H9 (cell line): ENCODE results near the gene GUK1. TPM values are rescaled to one million over a fixed set of nuclear protein-coding genes. Genes with fewer than 3 reads are reported as not detected.

ENCODE experiments used
- DNase-seq: peaks from one replicate; pipeline ENCODE4 v3.0.0-alpha.2; 2017
- H2AFZ ChIP-seq: one replicate; pipeline ENCODE4 v1.6.1; 2013; ENCODE audit warnings: mild to moderate bottlenecking, low read length, control low read depth, moderate library complexity
- H2AK5ac ChIP-seq: 2 replicates; pipeline ENCODE4 v1.6.1; 2013; ENCODE audit warnings: low read length, control low read depth, mixed read lengths; ENCODE audit not compliant: insufficient read length
- H2BK120ac ChIP-seq: one replicate; pipeline ENCODE4 v1.6.1; 2013; ENCODE audit warnings: low read depth, mild to moderate bottlenecking, low read length, control low read depth, inconsistent platforms; ENCODE audit not compliant: poor library complexity, severe bottlenecking
- H2BK12ac ChIP-seq: 2 replicates; pipeline ENCODE4 v1.6.1; 2013; ENCODE audit warnings: low read length, control low read depth, mixed read lengths, low read depth; ENCODE audit not compliant: insufficient read length
- H2BK15ac ChIP-seq: 2 replicates; pipeline ENCODE4 v1.6.1; 2013; ENCODE audit warnings: low read depth, low read length, control low read depth
- H2BK20ac ChIP-seq: one replicate; pipeline ENCODE4 v1.6.1; 2013; ENCODE audit warnings: low read depth, mild to moderate bottlenecking, low read length, control low read depth, inconsistent platforms; ENCODE audit not compliant: poor library complexity, severe bottlenecking
- H2BK5ac ChIP-seq: 2 replicates; pipeline ENCODE4 v1.6.1; 2013; ENCODE audit warnings: low read length, control low read depth, mixed read lengths; ENCODE audit not compliant: insufficient read length
- H3K14ac ChIP-seq: 2 replicates; pipeline ENCODE4 v1.6.1; 2013; ENCODE audit warnings: low read length, control low read depth; ENCODE audit not compliant: insufficient read depth
- H3K18ac ChIP-seq: 2 replicates; pipeline ENCODE4 v1.6.1; 2013; ENCODE audit warnings: low read depth, mild to moderate bottlenecking, mixed read lengths, low read length, control low read depth; ENCODE audit not compliant: insufficient read length
- H3K23ac ChIP-seq: 2 replicates; pipeline ENCODE4 v1.6.1; 2013; ENCODE audit warnings: low read length, control low read depth, mixed read lengths, low read depth; ENCODE audit not compliant: insufficient read length
- H3K23me2 ChIP-seq: 2 replicates; pipeline ENCODE4 v1.6.1; 2013; ENCODE audit warnings: low read depth, mild to moderate bottlenecking, mixed read lengths, low read length, control low read depth; ENCODE audit not compliant: insufficient read length, poor library complexity, severe bottlenecking
- H3K27ac ChIP-seq: 2 replicates; pipeline ENCODE4 v1.5.1; 2013; ENCODE audit warnings: low read length, control low read depth, mixed read lengths, low read depth; ENCODE audit not compliant: insufficient read length
- H3K27me3 ChIP-seq: 2 replicates; pipeline ENCODE4 v1.6.1; 2013; ENCODE audit warnings: low read length, control low read depth, inconsistent platforms; ENCODE audit not compliant: insufficient read depth
- H3K4ac ChIP-seq: 2 replicates; pipeline ENCODE4 v1.6.1; 2013; ENCODE audit warnings: low read depth, mild to moderate bottlenecking, control low read depth, inconsistent platforms, low read length, moderate library complexity
- H3K4me1 ChIP-seq: 2 replicates; pipeline ENCODE4 v1.6.1; 2013; ENCODE audit warnings: low read length, control low read depth, inconsistent platforms; ENCODE audit not compliant: insufficient read depth
- H3K4me2 ChIP-seq: 2 replicates; pipeline ENCODE4 v1.6.1; 2013; ENCODE audit warnings: low read length, control low read depth, mixed read lengths; ENCODE audit not compliant: insufficient read length, insufficient read depth
- H3K56ac ChIP-seq: 2 replicates; pipeline ENCODE4 v1.6.1; 2013; ENCODE audit warnings: low read depth, mild to moderate bottlenecking, mixed read lengths, low read length, control low read depth; ENCODE audit not compliant: insufficient read length
- H3K79me1 ChIP-seq: 2 replicates; pipeline ENCODE4 v1.6.1; 2013; ENCODE audit warnings: low read depth, mild to moderate bottlenecking, moderate library complexity, low read length, control low read depth, inconsistent platforms; ENCODE audit not compliant: insufficient read depth, poor library complexity, severe bottlenecking
- H3K79me2 ChIP-seq: 2 replicates; pipeline ENCODE4 v1.6.1; 2013; ENCODE audit warnings: low read length, control low read depth, inconsistent platforms; ENCODE audit not compliant: insufficient read depth
- H3K9ac ChIP-seq: 2 replicates; pipeline ENCODE4 v1.6.1; 2013; ENCODE audit warnings: low read length, control low read depth, mixed read lengths; ENCODE audit not compliant: insufficient read length; ENCODE audit errors: extremely low read depth
- H3K9me3 ChIP-seq: one replicate; pipeline ENCODE4 v1.6.1; 2013; ENCODE audit warnings: low read depth, low read length, inconsistent platforms; ENCODE audit not compliant: control insufficient read depth
- H3T11ph ChIP-seq: one replicate; pipeline ENCODE4 v1.6.1; 2013; ENCODE audit warnings: mild to moderate bottlenecking, low read length, control low read depth, inconsistent platforms
- H4K20me1 ChIP-seq: one replicate; pipeline ENCODE4 v1.6.1; 2013; ENCODE audit not compliant: control insufficient read depth, insufficient read length, insufficient read depth
- H4K5ac ChIP-seq: 2 replicates; pipeline ENCODE4 v1.6.1; 2013; ENCODE audit warnings: low read depth, mild to moderate bottlenecking, mixed read lengths, low read length, control low read depth; ENCODE audit not compliant: insufficient read length
- H4K8ac ChIP-seq: replicated peaks from 2 replicates; pipeline ENCODE4 v1.6.1; 2013; ENCODE audit warnings: low read length, control low read depth, mixed read lengths, low read depth; ENCODE audit not compliant: insufficient read length
- H4K91ac ChIP-seq: 2 replicates; pipeline ENCODE4 v1.6.1; 2013; ENCODE audit warnings: low read depth, mild to moderate bottlenecking, moderate library complexity, mixed read lengths, low read length, control low read depth; ENCODE audit not compliant: insufficient read length
- H3K27ac Mint-ChIP-seq, 3 experiments: 2 replicates in 2 of 3; 3 replicates in 1 of 3; pipeline ENCODE4 v1.8.0; 2020 to 2021; ENCODE audit warnings: mixed read lengths in 3 of 3, mild to moderate bottlenecking in 1 of 3, moderate library complexity in 1 of 3
- H3K27me3 Mint-ChIP-seq: 2 replicates; pipeline ENCODE4 v1.8.0; 2021; ENCODE audit warnings: low read depth, mild to moderate bottlenecking, moderate library complexity, mixed read lengths
- H3K36me3 Mint-ChIP-seq, 3 experiments: 2 replicates in 2 of 3; 3 replicates in 1 of 3; pipeline ENCODE4 v1.8.0; 2020 to 2021; ENCODE audit warnings: low read depth in 3 of 3, mixed read lengths in 3 of 3; ENCODE audit not compliant: insufficient read depth in 1 of 3
- H3K4me1 Mint-ChIP-seq, 2 experiments: 2 replicates each; pipeline ENCODE4 v1.8.0; 2020; ENCODE audit warnings: mixed read lengths in 2 of 2
- H3K4me3 Mint-ChIP-seq, 2 experiments: 2 replicates in 1 of 2; 3 replicates in 1 of 2; pipeline ENCODE4 v1.8.0; 2020 to 2021; ENCODE audit warnings: mild to moderate bottlenecking in 2 of 2, mixed read lengths in 2 of 2, moderate library complexity in 1 of 2
- H3K9me3 Mint-ChIP-seq, 2 experiments: 2 replicates in 1 of 2; 3 replicates in 1 of 2; pipeline ENCODE4 v1.8.0; 2020; ENCODE audit warnings: mild to moderate bottlenecking in 2 of 2, mixed read lengths in 2 of 2, moderate library complexity in 1 of 2
- WGBS: extraction: QIAGEN DNeasy Blood & Tissue Kit; methylation state at CpG from one replicate; pipeline ENCODE4 v1.1.7; 2013; ENCODE audit warnings: missing lambda C conversion rate, low lambda C conversion rate, mixed read lengths; ENCODE audit not compliant: insufficient read length; ENCODE audit errors: extremely low coverage; 5-methylcytosine and 5-hydroxymethylcytosine counted together
- total RNA-seq: library from RNA; stranded (reverse); gene quantifications from 2 replicates; pipeline ENCODE4 v1.2.1, GENCODE V29; 2021
- TF ChIP-seq, protein P1 (sequence below): fragments of 200-600 bp; sonication (generic); conservative IDR thresholded peaks from 3 replicates; pipeline ENCODE4 v1.8.0; 2021; ENCODE audit warnings: antibody characterized with exemption, mild to moderate bottlenecking

GUK1 gene
- total RNA-seq, 1 experiment from 2014 or later = 88.2 TPM

DNA sequence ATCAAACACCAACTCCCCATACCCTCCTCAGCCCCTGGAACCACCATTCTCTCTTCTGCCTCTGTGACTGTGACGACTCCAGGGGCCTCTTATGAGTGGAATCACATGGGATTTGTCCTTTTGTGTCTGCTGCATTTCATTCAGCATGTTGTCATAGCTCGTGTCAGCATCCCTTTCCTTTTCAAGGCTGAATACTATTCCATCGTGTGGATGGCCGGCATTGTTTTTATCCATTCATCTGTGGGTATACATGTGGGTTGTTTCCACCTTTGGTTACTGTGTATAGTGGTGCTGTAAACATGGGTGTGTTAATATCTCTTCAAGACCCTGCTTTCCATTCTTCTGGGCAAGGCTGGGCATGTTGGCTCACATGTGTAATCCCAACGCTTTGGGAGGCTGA, 50.7 kb downstream of the GUK1 start:
- Histone ChIP-seq H4K91ac (no peak overlapping the region), H3K18ac (no peak overlapping the region), H3K27me3 (no peaks in the 10 kb centered on the region), H2BK120ac (no peak overlapping the region), H4K20me1 (no peaks in the 10 kb centered on the region), H3K79me1 (no peaks in the 10 kb centered on the region), H3T11ph (no peak overlapping the region), H3K23me2 (no peaks in the 10 kb centered on the region), H3K56ac (no peak overlapping the region), H3K14ac (no peak overlapping the region), H2BK5ac (no peak overlapping the region), H3K4me1 (no peaks in the 10 kb centered on the region), H2BK15ac (no peak overlapping the region), H2BK12ac (no peak overlapping the region), H3K4ac (no peak overlapping the region), H3K4me2 (no peak overlapping the region), H3K23ac (no peak overlapping the region), H2AFZ (no peak overlapping the region), H2AK5ac (no peak overlapping the region), H3K9ac (no peak overlapping the region), H4K8ac (no peak overlapping the region), H3K9me3 (no peaks in the 10 kb centered on the region), H2BK20ac (no peak overlapping the region), H4K5ac (no peak overlapping the region), H3K79me2 (no peaks in the 10 kb centered on the region), H3K27ac (no peak overlapping the region)
- Mint-ChIP-seq H3K9me3 (no peaks in the 10 kb centered on the region; a peak in 1 of 5 replicates), H3K4me3 (no peak overlapping the region), H3K27ac (no peak overlapping the region), H3K4me1 (no peaks in the 10 kb centered on the region), H3K36me3 (no peaks in the 10 kb centered on the region; a peak in 1 of 7 replicates), H3K27me3 (peaks cover 7% of the 10 kb centered on the region)
- no peak for DNase-seq
- WGBS = no CpG with 5 or more reads among the region's 5 CpGs
- TF ChIP-seq, protein P1, sequence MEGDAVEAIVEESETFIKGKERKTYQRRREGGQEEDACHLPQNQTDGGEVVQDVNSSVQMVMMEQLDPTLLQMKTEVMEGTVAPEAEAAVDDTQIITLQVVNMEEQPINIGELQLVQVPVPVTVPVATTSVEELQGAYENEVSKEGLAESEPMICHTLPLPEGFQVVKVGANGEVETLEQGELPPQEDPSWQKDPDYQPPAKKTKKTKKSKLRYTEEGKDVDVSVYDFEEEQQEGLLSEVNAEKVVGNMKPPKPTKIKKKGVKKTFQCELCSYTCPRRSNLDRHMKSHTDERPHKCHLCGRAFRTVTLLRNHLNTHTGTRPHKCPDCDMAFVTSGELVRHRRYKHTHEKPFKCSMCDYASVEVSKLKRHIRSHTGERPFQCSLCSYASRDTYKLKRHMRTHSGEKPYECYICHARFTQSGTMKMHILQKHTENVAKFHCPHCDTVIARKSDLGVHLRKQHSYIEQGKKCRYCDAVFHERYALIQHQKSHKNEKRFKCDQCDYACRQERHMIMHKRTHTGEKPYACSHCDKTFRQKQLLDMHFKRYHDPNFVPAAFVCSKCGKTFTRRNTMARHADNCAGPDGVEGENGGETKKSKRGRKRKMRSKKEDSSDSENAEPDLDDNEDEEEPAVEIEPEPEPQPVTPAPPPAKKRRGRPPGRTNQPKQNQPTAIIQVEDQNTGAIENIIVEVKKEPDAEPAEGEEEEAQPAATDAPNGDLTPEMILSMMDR = no peak
